ENCODE data around the gene ARHGAP10.

Gene ARHGAP10

GRCh38 chr4:147799986-147800555, 68.2 kb downstream of the ARHGAP10 start:
- H3K27ac ChIP-seq: no peak overlapping the region
- TF ChIP-seq CTCF (conservative IDR thresholded peaks at IDR 0.05): no peak

DNA sequence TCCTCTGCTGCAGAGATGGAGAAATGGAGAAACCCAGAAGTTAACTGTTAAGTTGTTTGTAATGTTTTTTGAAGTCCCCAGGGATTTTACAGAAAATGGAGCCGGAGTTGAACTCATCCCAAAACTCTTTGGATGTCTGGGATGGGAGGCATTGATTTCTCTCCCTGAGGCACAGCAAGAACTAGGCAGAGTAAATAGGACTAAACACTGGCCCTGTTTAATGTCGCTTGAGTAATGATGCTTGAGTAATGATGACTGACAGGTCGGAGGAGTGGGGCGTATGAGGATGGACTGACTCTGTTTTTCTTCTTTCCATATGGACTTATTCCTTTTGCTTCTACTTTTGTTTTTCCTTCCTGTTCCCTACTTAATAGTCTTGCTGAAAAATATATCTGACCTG, 69.9 kb downstream of the ARHGAP10 start:
- TF ChIP-seq CTCF (conservative IDR thresholded peaks at IDR 0.05): no peak
- H3K27ac ChIP-seq: no peak overlapping the region

DNA sequence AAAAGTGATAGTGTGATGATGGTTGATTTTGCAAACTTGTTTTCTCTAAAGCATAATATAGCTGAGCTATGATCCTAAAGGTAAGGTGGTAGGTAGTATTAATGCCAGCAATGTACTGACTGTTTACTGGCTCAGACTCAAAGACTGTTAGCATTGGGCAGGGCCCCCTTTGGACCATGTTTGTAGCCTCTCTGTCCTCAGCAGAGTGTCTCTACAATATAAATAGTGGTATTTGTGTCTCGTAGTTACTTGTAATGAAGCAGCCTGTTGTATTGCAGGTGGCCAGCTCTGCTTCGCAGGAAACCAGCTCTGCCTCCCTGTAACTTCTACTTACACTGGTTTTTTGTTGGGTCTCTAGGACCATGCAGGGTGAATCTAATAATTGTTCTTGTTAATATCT, 70.5 kb downstream of the ARHGAP10 start:
- no peak for TF ChIP-seq CTCF (conservative IDR thresholded peaks at IDR 0.05)
- no peak overlapping the region for H3K27ac ChIP-seq

- no peak for TF ChIP-seq CTCF (conservative IDR thresholded peaks at IDR 0.05)
- no peak overlapping the region for H3K27ac ChIP-seq
Observed at GRCh38 chr4:147805946-147806345, 74.1 kb downstream of the ARHGAP10 start.

DNA sequence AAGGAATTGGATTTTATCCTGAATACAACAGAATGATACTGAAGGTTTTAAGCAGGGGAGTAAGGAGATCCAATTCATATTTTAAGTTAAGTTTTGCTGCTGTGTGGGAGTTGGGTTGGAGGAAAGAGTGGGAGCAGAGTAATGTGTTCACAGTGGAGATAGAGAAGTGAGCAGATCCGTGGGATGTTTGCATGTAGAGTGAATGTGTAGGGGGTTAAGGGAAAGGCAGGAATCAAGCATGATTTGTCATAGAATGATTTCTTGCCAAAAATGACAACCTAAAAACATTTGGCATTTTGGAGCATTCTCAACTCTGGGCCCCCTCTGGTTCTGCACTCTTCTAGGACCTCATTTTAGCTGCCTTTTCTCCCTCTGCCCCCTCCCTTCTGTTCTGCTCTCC, 76.6 kb downstream of the ARHGAP10 start:
- H3K27ac ChIP-seq: no peak overlapping the region
- TF ChIP-seq CTCF (conservative IDR thresholded peaks at IDR 0.05): no peak

- no peak for TF ChIP-seq CTCF (conservative IDR thresholded peaks at IDR 0.05)
- H3K27ac ChIP-seq: no peak overlapping the region
Observed at GRCh38 chr4:147809211-147809610, 77.3 kb downstream of the ARHGAP10 start.

DNA sequence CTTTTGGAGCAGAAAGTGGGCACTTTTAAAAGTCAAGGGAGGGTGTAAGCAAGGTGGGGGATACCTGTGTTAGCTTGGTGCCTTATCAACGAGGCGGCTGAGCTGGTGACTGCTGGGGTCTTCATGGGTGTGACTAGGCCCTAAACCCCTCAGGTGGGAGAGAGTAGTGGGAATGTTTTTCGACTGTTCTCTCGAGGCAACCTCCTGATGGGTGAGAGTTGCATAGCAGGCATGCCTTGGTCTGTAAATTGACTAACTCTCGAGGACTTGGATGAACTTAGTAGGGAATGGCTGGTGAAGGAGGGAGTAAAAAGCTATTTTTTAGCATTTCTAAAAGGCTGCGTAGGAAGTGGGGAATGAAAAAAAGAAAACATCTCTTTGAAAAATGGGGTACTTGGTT, 80.0 kb downstream of the ARHGAP10 start:
- no peak overlapping the region for H3K27ac ChIP-seq
- TF ChIP-seq CTCF (conservative IDR thresholded peaks at IDR 0.05): no peak

All from VCaP (cell line).